H9 (cell line): ENCODE measurements around the gene LDLRAD4. TPM values are rescaled to one million over a fixed set of nuclear protein-coding genes. Genes with fewer than 3 reads are reported as not detected.
A peak's percentile ranks its signal among the peaks of the same experiment; 100 is the strongest.

Experiments used
- DNase-seq: peaks from one replicate; pipeline ENCODE4 v3.0.0-alpha.2; 2017
- H2AFZ ChIP-seq: one replicate; pipeline ENCODE4 v1.6.1; 2013; ENCODE audit warnings: mild to moderate bottlenecking, low read length, control low read depth, moderate library complexity
- H2AK5ac ChIP-seq: 2 replicates; pipeline ENCODE4 v1.6.1; 2013; ENCODE audit warnings: low read length, control low read depth, mixed read lengths; ENCODE audit not compliant: insufficient read length
- H2BK120ac ChIP-seq: one replicate; pipeline ENCODE4 v1.6.1; 2013; ENCODE audit warnings: low read depth, mild to moderate bottlenecking, low read length, control low read depth, inconsistent platforms; ENCODE audit not compliant: poor library complexity, severe bottlenecking
- H2BK12ac ChIP-seq: 2 replicates; pipeline ENCODE4 v1.6.1; 2013; ENCODE audit warnings: low read length, control low read depth, mixed read lengths, low read depth; ENCODE audit not compliant: insufficient read length
- H2BK15ac ChIP-seq: 2 replicates; pipeline ENCODE4 v1.6.1; 2013; ENCODE audit warnings: low read depth, low read length, control low read depth
- H2BK20ac ChIP-seq: one replicate; pipeline ENCODE4 v1.6.1; 2013; ENCODE audit warnings: low read depth, mild to moderate bottlenecking, low read length, control low read depth, inconsistent platforms; ENCODE audit not compliant: poor library complexity, severe bottlenecking
- H2BK5ac ChIP-seq: 2 replicates; pipeline ENCODE4 v1.6.1; 2013; ENCODE audit warnings: low read length, control low read depth, mixed read lengths; ENCODE audit not compliant: insufficient read length
- H3K14ac ChIP-seq: 2 replicates; pipeline ENCODE4 v1.6.1; 2013; ENCODE audit warnings: low read length, control low read depth; ENCODE audit not compliant: insufficient read depth
- H3K18ac ChIP-seq: 2 replicates; pipeline ENCODE4 v1.6.1; 2013; ENCODE audit warnings: low read depth, mild to moderate bottlenecking, mixed read lengths, low read length, control low read depth; ENCODE audit not compliant: insufficient read length
- H3K23ac ChIP-seq: 2 replicates; pipeline ENCODE4 v1.6.1; 2013; ENCODE audit warnings: low read length, control low read depth, mixed read lengths, low read depth; ENCODE audit not compliant: insufficient read length
- H3K23me2 ChIP-seq: 2 replicates; pipeline ENCODE4 v1.6.1; 2013; ENCODE audit warnings: low read depth, mild to moderate bottlenecking, mixed read lengths, low read length, control low read depth; ENCODE audit not compliant: insufficient read length, poor library complexity, severe bottlenecking
- H3K27ac ChIP-seq: 2 replicates; pipeline ENCODE4 v1.5.1; 2013; ENCODE audit warnings: low read length, control low read depth, mixed read lengths, low read depth; ENCODE audit not compliant: insufficient read length
- H3K27me3 ChIP-seq: 2 replicates; pipeline ENCODE4 v1.6.1; 2013; ENCODE audit warnings: low read length, control low read depth, inconsistent platforms; ENCODE audit not compliant: insufficient read depth
- H3K4ac ChIP-seq: 2 replicates; pipeline ENCODE4 v1.6.1; 2013; ENCODE audit warnings: low read depth, mild to moderate bottlenecking, control low read depth, inconsistent platforms, low read length, moderate library complexity
- H3K4me1 ChIP-seq: 2 replicates; pipeline ENCODE4 v1.6.1; 2013; ENCODE audit warnings: low read length, control low read depth, inconsistent platforms; ENCODE audit not compliant: insufficient read depth
- H3K4me2 ChIP-seq: 2 replicates; pipeline ENCODE4 v1.6.1; 2013; ENCODE audit warnings: low read length, control low read depth, mixed read lengths; ENCODE audit not compliant: insufficient read length, insufficient read depth
- H3K56ac ChIP-seq: 2 replicates; pipeline ENCODE4 v1.6.1; 2013; ENCODE audit warnings: low read depth, mild to moderate bottlenecking, mixed read lengths, low read length, control low read depth; ENCODE audit not compliant: insufficient read length
- H3K79me1 ChIP-seq: 2 replicates; pipeline ENCODE4 v1.6.1; 2013; ENCODE audit warnings: low read depth, mild to moderate bottlenecking, moderate library complexity, low read length, control low read depth, inconsistent platforms; ENCODE audit not compliant: insufficient read depth, poor library complexity, severe bottlenecking
- H3K79me2 ChIP-seq: 2 replicates; pipeline ENCODE4 v1.6.1; 2013; ENCODE audit warnings: low read length, control low read depth, inconsistent platforms; ENCODE audit not compliant: insufficient read depth
- H3K9ac ChIP-seq: 2 replicates; pipeline ENCODE4 v1.6.1; 2013; ENCODE audit warnings: low read length, control low read depth, mixed read lengths; ENCODE audit not compliant: insufficient read length; ENCODE audit errors: extremely low read depth
- H3K9me3 ChIP-seq: one replicate; pipeline ENCODE4 v1.6.1; 2013; ENCODE audit warnings: low read depth, low read length, inconsistent platforms; ENCODE audit not compliant: control insufficient read depth
- H3T11ph ChIP-seq: one replicate; pipeline ENCODE4 v1.6.1; 2013; ENCODE audit warnings: mild to moderate bottlenecking, low read length, control low read depth, inconsistent platforms
- H4K20me1 ChIP-seq: one replicate; pipeline ENCODE4 v1.6.1; 2013; ENCODE audit not compliant: control insufficient read depth, insufficient read length, insufficient read depth
- H4K5ac ChIP-seq: 2 replicates; pipeline ENCODE4 v1.6.1; 2013; ENCODE audit warnings: low read depth, mild to moderate bottlenecking, mixed read lengths, low read length, control low read depth; ENCODE audit not compliant: insufficient read length
- H4K8ac ChIP-seq: replicated peaks from 2 replicates; pipeline ENCODE4 v1.6.1; 2013; ENCODE audit warnings: low read length, control low read depth, mixed read lengths, low read depth; ENCODE audit not compliant: insufficient read length
- H4K91ac ChIP-seq: 2 replicates; pipeline ENCODE4 v1.6.1; 2013; ENCODE audit warnings: low read depth, mild to moderate bottlenecking, moderate library complexity, mixed read lengths, low read length, control low read depth; ENCODE audit not compliant: insufficient read length
- H3K27ac Mint-ChIP-seq, 3 experiments: 2 replicates in 2 of 3; 3 replicates in 1 of 3; pipeline ENCODE4 v1.8.0; 2020 to 2021; ENCODE audit warnings: mixed read lengths in 3 of 3, mild to moderate bottlenecking in 1 of 3, moderate library complexity in 1 of 3
- H3K27me3 Mint-ChIP-seq: 2 replicates; pipeline ENCODE4 v1.8.0; 2021; ENCODE audit warnings: low read depth, mild to moderate bottlenecking, moderate library complexity, mixed read lengths
- H3K36me3 Mint-ChIP-seq, 3 experiments: 2 replicates in 2 of 3; 3 replicates in 1 of 3; pipeline ENCODE4 v1.8.0; 2020 to 2021; ENCODE audit warnings: low read depth in 3 of 3, mixed read lengths in 3 of 3; ENCODE audit not compliant: insufficient read depth in 1 of 3
- H3K4me1 Mint-ChIP-seq, 2 experiments: 2 replicates each; pipeline ENCODE4 v1.8.0; 2020; ENCODE audit warnings: mixed read lengths in 2 of 2
- H3K4me3 Mint-ChIP-seq, 2 experiments: 2 replicates in 1 of 2; 3 replicates in 1 of 2; pipeline ENCODE4 v1.8.0; 2020 to 2021; ENCODE audit warnings: mild to moderate bottlenecking in 2 of 2, mixed read lengths in 2 of 2, moderate library complexity in 1 of 2
- H3K9me3 Mint-ChIP-seq, 2 experiments: 2 replicates in 1 of 2; 3 replicates in 1 of 2; pipeline ENCODE4 v1.8.0; 2020; ENCODE audit warnings: mild to moderate bottlenecking in 2 of 2, mixed read lengths in 2 of 2, moderate library complexity in 1 of 2
- WGBS: extraction: QIAGEN DNeasy Blood & Tissue Kit; methylation state at CpG from one replicate; pipeline ENCODE4 v1.1.7; 2013; ENCODE audit warnings: missing lambda C conversion rate, low lambda C conversion rate, mixed read lengths; ENCODE audit not compliant: insufficient read length; ENCODE audit errors: extremely low coverage; 5-methylcytosine and 5-hydroxymethylcytosine counted together
- total RNA-seq: library from RNA; stranded (reverse); gene quantifications from 2 replicates; pipeline ENCODE4 v1.2.1, GENCODE V29; 2021
- TF ChIP-seq, protein P1 (sequence below): fragments of 200-600 bp; sonication (generic); conservative IDR thresholded peaks from 3 replicates; pipeline ENCODE4 v1.8.0; 2021; ENCODE audit warnings: antibody characterized with exemption, mild to moderate bottlenecking

The LDLRAD4 gene
- total RNA-seq, 1 experiment from 2014 or later = 3.9 TPM

DNA sequence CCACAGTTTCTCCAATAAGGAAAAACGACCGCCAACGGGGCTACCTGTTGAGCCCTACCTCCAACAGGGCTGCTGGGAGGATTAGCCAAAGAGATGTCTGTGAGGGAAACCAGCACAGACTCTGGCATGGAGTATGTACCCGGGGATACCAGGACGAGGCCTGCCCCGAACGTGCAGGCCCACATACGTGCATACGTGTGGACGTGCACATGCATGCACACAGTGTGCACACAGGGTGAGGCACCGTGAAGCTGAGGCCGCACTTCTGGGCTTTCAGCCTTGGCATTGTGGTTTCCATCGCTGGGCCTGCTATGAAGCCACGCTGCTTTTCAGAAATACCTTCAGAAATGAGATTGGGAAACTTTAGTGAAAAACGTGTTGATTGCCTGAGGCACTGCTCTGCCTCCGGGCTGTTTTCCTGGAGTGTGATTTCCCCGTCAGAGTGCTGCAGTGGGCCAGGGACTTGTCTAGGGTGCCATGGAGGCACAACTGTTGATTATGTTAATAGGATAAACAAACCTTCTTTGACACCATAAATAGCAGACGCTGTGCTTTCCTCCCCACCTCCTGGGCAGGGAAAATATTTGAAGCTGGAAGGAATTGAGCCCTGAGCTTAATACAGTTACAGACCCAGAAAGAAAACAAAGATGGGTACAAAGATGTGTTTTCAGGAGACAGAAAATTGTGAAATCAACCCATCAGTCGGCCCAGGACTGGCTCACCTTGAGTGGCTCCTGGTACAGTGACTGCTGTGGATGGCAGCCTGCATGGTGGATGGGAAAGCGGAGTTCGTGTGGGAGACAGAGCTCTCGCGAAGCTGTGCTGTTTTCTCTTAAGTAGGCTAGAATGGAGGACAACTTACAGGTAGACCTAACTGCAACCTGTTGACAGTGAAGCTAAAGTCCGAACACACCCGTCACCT lies 325.5 kb downstream of the LDLRAD4 start:
- Mint-ChIP-seq H3K9me3 (peaks cover 4 to 7% of the 10 kb centered on the region in 2 experiments; a peak in 2 of 5 replicates), H3K4me3 (no peak overlapping the region), H3K27ac (no peak overlapping the region), H3K4me1 (peaks cover 9 to 20% of the 10 kb centered on the region in 2 experiments), H3K36me3 (no peaks in the 10 kb centered on the region; a peak in 1 of 7 replicates), H3K27me3 (peaks cover 1% of the 10 kb centered on the region; the same call in 1 of the 2 replicates)
- no peak overlapping the region for H2BK12ac ChIP-seq
- no peak overlapping the region for H2BK5ac ChIP-seq
- no peak overlapping the region for H2BK15ac ChIP-seq
- H3K4me2 ChIP-seq = no peak overlapping the region
- H3K23me2 ChIP-seq = no peaks in the 10 kb centered on the region
- no peaks in the 10 kb centered on the region for H3K79me2 ChIP-seq
- no peak overlapping the region for H3K56ac ChIP-seq
- H3K9ac ChIP-seq = no peak overlapping the region
- WGBS = no CpG with 5 or more reads among the region's 25 CpGs
- no peak overlapping the region for H2BK20ac ChIP-seq
- no peak overlapping the region for H3T11ph ChIP-seq
- no peaks in the 10 kb centered on the region for H3K79me1 ChIP-seq
- H3K27me3 ChIP-seq = no peaks in the 10 kb centered on the region
- no peak overlapping the region for H3K18ac ChIP-seq
- no peak overlapping the region for H4K5ac ChIP-seq
- no peak overlapping the region for H4K8ac ChIP-seq
- H3K23ac ChIP-seq = no peak overlapping the region
- TF ChIP-seq, protein P1, sequence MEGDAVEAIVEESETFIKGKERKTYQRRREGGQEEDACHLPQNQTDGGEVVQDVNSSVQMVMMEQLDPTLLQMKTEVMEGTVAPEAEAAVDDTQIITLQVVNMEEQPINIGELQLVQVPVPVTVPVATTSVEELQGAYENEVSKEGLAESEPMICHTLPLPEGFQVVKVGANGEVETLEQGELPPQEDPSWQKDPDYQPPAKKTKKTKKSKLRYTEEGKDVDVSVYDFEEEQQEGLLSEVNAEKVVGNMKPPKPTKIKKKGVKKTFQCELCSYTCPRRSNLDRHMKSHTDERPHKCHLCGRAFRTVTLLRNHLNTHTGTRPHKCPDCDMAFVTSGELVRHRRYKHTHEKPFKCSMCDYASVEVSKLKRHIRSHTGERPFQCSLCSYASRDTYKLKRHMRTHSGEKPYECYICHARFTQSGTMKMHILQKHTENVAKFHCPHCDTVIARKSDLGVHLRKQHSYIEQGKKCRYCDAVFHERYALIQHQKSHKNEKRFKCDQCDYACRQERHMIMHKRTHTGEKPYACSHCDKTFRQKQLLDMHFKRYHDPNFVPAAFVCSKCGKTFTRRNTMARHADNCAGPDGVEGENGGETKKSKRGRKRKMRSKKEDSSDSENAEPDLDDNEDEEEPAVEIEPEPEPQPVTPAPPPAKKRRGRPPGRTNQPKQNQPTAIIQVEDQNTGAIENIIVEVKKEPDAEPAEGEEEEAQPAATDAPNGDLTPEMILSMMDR = no peak
- DNase-seq = no peak
- no peak overlapping the region for H2BK120ac ChIP-seq
- H4K20me1 ChIP-seq = no peaks in the 10 kb centered on the region
- H2AFZ ChIP-seq = no peak overlapping the region
- H3K4me1 ChIP-seq = no peaks in the 10 kb centered on the region; the same call in 1 of the 2 replicates
- no peak overlapping the region for H2AK5ac ChIP-seq
- H3K9me3 ChIP-seq = no peaks in the 10 kb centered on the region
- H3K14ac ChIP-seq = peak overlapping the region; percentile 21; the same call in 1 of the 2 replicates
- no peak overlapping the region for H4K91ac ChIP-seq
- H3K27ac ChIP-seq = no peak overlapping the region
- no peak overlapping the region for H3K4ac ChIP-seq
